Activated effector memory CD4-positive, alpha-beta T cell treated with Interleukin-2 at 50 U/mL for 16 hours (primary cell): Measurements from ENCODE around the gene SCLY.
"Not testable (repeated sequence)": the region's sequence is repeated elsewhere in the genome, so short reads cannot be mapped to it uniquely, and the experiment has no call there.

Experiments
- DNase-seq: peaks from one replicate; pipeline ENCODE4 v3.0.0-alpha.2; 2020

The SCLY gene

DNA sequence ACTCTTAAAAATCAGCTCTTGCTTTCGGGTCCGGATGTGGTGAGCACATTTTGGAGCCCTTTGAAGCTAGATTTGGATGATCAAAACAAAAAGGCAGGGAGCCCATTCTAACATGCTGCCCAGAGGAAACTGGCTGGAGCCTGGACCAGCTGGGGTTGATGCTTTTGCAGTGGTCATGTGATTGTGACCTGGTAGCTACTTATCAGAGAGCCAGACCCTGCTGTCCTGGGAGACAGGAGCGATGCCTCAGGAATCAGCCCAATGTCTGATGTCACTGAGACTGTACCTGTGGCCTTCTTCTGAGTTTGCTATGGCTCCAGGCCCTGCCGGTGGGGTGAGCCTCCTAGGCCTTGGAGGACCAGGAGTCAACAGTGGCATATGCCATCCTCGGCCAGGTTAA lies 18.7 kb upstream of the SCLY start:
- DNase-seq = no peak

DNA sequence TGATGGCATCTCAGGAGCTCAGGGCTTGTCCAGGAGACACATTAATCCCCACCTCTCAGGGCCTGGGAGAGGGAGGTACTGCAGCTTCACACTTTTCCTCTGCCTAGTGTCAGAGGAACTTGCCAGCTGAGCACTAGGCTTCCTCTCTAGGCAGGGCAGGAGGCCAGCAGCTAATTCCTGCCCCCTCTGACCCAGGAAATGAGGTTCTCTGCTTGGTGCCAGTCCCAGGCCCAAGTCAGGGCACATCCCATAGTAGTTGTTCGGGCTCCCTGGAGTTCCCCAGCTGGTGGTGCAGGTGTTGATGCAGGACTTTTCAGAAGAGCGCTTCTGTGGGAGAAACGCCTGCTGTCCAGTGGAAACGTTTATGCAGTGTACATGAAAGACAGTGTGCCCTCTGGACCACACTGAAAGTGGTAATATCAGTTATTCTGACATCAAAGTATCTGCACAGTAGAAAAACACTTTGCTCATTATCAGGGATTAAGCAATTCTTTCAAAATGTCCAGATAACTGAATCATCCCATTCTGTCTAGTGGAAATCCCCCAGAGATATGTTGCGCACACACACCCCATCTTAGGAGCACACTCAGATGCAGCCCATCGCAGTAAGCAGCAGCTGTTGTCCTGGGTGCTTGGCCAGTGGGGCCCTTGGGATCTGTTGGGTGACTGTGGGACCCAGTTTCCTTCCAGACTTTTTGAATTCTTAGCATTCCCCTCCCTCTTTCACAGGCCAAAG lies 17.8 kb upstream of the SCLY start:
- DNase-seq = no peak

DNA sequence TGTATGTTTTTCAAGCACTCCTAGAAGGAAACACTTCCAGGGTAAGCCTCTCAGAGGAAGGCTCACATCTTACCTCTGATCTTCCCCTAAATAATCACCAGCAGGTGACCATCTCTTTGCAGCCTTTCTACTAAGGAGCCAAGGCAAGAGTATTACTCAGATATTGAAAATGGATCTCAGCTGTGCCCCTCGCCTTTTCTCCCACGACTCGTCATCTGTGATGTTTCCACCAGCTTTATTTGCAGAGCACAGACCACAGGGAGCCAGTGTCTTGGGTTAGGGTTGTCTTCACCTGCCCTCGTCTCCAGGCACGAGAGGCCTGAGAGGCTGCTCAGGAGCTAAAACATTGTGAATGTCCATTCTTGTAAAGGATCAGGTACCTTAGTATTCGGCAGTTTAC lies 16.9 kb upstream of the SCLY start:
- DNase-seq = no peak

DNA sequence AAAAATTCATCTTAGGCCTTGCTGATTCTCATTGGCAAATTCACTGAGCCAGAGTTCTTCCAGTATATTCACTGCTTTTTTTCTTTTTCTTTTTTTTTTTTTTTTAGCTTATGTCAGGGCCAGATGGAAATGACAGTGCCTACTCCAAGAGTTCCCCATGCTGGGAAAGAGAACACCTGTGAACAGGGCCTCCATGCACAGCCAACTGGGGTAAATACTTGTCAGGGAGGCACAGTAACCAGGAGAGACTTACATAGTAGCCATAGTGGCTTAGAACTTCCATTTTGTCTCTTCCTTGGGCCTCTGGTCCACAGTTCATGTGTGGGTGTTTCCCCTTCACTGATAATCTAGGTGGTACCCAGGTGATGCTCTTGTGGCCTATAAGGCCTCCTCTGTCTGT lies 15.2 kb upstream of the SCLY start:
- no peak for DNase-seq

DNA sequence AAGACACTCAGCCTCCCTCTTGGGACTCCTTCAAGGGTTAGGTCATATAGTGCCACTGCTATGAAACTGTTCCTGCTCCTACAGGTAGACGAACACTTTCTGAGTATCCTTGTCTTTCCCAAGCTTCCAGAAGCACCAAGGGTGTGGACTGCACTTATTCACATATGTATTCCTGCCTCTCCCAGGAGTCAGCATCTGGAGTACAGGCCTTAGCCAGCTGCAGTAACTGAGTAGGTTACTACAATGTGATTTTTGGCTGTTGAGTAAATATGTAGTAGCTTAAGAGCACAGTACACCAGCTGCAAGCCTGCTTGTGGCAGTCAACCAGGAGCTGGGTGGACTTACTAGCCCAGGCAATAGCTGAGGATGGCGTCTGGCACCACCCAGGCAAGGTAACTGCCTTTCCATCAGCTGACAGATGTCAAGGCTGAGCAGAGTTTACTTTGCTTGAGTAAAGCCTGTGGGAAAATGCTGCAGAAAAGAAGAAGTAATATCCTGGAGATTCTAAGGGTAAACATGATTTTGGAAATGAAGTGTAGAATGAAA lies 14.0 kb upstream of the SCLY start:
- no peak for DNase-seq

- DNase-seq = no peak
These were observed 7.5 kb upstream of the SCLY start for GRCh38 chr2:238053191-238053776.

DNA sequence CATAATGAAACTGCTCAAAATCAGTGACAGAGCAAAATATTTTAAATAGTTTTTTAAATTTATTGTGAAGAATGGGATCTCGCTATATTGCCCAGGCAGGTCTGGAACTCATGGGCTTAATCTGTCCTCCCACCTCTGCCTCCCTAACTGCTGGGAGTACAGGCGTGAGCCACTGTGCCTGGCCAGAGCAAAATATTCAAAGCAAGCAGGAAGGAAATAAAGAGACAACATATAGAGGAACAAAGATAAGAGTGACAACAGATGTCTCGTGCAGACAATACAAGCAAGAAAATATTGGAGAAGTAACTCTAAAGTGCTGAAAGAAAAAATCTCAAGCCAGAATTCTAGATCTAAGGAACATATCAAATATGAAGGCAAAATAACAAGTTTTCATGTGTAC lies 5.0 kb upstream of the SCLY start:
- no peak for DNase-seq

- DNase-seq = not testable (repeated sequence)
These were observed 2.9 kb upstream of the SCLY start for GRCh38 chr2:238057696-238058575.

- DNase-seq = no peak
These were observed 1.3 kb upstream of the SCLY start for GRCh38 chr2:238059505-238059904.

- DNase-seq = no peak
These were observed 682 bp upstream of the SCLY start for GRCh38 chr2:238060096-238060541.

DNA sequence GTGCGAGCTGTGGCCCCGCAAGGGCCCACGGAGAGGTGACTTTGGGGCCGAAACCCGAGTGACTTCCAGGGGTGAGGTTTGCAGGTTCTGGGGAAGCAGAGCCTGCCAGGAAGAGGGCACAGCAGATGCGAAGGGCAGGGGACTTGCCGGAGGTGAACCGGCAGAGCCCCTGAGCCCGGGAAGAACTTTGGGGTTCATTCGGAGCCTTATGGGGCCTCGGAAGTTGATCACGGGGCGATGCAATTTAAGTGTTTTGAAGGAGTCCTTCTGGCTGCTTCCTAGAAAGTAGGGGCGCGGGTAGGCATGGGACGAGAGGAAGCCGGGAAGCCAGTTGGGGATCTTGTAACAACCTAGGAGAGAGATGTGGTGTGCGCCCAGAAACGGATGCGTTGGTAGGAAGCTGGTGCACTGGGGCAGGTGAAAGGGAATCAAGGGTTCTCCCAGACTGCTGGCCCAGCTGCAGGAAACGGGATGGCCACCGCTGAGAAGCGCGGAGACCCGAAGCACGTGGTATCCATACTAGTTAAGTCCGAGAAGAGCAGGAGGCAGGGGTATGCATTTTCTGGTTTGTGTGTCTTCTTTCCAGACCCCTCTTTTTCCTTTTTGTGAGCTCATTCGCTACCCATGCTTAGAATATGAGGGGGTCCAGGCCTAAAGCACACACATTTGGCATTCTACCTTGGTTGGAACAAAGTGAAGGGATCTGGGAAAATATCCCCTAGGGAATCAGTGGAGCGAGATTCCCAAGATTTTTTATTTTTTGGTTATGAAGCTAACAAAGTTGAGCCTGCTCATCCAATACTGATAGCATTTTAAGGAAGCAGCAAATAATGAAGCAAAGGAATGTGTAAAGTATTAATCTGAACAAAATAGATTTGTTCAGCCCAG lies 758 bp downstream of the SCLY start:
- DNase-seq = no peak

DNA sequence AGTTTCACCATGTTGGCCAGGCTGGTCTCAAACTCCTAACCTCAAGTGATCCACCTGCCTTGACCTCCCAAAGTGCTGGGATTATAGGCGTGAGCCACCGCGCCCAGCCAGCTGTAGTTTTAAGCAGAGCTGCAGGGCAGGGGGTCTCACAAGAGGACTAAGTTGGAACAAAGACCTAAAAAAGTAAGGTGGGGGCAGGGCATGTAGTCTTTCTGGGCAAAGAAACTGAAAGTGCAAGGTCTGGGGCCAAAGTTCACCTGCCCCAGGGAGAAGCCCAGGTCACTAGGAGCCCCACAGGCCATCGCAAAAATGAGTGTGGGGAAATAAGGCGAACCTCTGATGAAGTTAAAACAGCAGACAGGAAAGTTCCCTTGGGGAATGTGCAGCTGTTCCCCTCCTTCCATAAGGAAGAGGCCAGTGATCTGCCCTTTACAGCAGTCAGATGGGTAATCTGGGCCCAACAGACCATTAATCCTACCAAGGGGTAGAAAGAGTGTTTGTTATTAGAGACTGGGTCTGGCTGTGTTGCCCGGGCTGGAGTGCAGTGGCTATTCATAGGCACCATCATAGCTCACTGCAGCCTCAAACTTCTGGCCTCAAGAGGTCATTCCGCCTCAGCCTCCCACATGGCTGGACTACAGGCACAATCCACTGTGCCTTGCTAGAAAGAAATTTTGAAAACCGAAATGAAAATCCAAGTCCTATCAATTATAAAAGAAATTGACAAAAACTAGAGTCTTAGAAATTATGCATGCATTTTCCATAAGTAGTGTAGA lies 2.8 kb downstream of the SCLY start:
- DNase-seq = no peak

DNA sequence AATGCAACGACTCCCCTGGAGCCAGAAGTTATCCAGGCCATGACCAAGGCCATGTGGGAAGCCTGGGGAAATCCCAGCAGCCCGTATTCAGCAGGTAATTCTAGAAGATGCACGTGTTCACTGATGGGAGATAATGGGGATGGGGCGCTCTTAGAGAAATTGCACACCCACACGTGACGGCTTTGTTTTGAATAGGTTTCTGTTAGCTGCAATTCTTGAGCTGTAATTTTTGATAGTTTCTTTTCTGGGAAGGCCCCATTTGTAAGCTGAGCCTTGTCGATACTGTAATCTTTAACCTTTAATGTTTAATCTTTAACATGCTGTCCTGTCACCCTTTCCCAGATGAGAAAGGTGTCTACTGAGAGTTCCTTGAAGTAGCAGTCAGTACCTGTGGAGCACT lies 3.6 kb downstream of the SCLY start:
- DNase-seq = no peak

GRCh38 chr2:238065071-238065846 lies 4.5 kb downstream of the SCLY start:
- DNase-seq = no peak

DNA sequence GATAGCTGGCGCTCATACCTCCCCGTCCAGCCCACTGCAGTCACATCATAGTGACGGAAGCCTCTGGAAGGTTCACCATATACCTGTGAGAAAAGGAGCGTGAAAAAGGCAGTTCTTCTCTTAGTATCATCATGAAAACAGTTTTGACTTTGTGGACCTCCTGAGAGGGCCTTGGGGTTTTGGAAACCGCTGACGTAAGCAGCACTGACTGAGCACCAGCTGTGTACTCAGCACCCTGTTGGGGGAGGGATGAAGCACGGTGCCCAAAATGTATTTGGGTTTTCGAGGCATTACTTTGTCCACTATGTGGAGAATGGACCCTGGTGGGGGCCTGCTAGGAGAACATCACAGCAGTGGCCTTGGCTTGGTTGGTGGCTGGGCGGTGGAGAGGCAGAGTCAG lies 5.4 kb downstream of the SCLY start:
- no peak for DNase-seq

GRCh38 chr2:238066718-238067117 lies 5.9 kb downstream of the SCLY start:
- not testable (repeated sequence) for DNase-seq

DNA sequence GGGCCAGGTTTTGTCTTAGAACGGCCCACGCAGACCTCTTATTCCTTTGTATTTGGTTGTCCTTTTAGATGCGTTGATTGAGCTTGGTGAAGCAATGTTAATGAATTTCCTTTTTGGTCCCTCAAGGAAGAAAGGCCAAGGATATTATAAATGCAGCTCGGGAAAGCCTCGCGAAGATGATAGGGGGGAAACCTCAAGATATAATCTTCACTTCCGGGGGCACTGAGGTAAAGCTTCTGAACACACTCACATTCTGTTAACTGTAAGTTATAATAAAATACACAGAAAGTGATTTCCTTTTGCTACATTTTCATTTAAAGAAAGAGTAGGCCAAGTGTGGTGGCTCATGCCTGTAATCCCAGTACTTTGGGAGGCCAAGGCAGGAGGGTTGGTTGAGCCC lies 7.1 kb downstream of the SCLY start:
- no peak for DNase-seq

DNA sequence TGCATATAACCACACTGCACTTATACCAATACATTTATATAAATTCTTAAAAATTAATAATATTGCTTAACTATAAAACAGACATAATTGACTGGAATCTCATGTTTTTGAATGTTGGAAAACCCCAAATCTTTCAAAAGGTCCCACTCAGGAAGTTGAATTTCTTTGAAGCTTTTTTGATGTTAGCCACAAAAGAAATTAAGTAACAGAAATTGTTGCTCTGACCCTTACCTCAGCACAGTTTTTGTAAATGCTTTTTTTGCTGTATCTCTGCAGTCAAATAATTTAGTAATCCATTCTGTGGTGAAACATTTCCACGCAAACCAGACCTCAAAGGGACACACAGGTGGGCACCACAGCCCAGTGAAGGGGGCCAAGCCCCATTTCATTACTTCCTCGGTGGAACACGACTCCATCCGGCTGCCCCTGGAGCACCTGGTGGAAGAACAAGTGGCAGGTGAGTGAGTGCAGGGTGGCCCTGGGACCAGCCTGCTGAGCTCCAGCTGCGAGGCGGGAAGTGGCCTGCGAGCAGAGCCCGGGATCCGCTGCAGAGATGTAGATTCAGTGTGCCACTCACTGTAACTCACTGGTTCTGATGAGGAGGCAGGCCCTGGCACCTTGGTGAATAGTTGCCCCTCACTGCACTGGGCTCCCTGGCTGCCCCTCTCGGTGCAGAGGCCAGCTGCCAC lies 8.4 kb downstream of the SCLY start:
- no peak for DNase-seq

DNA sequence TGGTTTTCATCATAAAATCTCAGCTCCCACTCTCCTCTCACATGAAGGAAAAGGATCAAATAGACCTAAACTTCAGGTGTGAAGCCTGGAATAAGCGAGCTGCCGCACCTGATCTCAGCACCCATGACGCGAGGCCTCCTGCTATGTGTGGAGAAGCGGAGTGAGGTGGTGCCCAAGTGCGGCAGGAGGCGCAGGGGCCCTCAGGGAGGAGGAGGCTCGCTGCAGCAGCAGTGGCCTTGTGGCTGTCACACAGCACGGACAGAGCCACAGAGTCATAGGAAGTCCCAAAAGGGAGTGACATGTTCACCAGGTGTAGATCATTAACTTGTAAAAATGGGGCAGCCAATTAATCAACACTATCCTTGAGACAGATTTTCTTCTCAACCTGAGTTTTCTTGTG lies 9.1 kb downstream of the SCLY start:
- DNase-seq = no peak

- no peak for DNase-seq
These were observed 14.6 kb downstream of the SCLY start for GRCh38 chr2:238075397-238075796.
